H1 (cell line): ENCODE measurements around the gene SON. TPM values are rescaled to one million over a fixed set of nuclear protein-coding genes. Genes with fewer than 3 reads are reported as not detected.

Experiments used
- CTCF ChIA-PET: fragments of 300-600 bp; sonication (Branson Sonifier 250); formaldehyde crosslinking; loops from one replicate; lab custom pipeline; 2021; ENCODE audit not compliant: partially characterized antibody; lab: Charles Lee
- POLR2A ChIA-PET: fragments of 300-600 bp; sonication (Branson Sonifier 250); formaldehyde crosslinking; loops from one replicate; lab custom pipeline; 2021; ENCODE audit warnings: inconsistent platforms; ENCODE audit not compliant: partially characterized antibody; lab: Charles Lee
- DNase-seq, 2 experiments: peaks; one replicate each; pipeline versions ENCODE4 v3.0.0 to v3.0.0-alpha.2; 2010 to 2022; ENCODE audit warnings: low spot score in 2 of 2, low read depth in 1 of 2, mixed read lengths in 1 of 2
- FAIRE-seq: peaks from 2 replicates; lab custom pipeline; 2011; peaks lifted over from hg19 to GRCh38; lab: Jason Lieb, UNC
- H2AFZ ChIP-seq: 2 replicates; pipeline ENCODE4 v1.8.1; 2012; ENCODE audit warnings: low read length, inconsistent platforms
- H2AK5ac ChIP-seq: 2 replicates; pipeline ENCODE4 v1.6.1; 2013; ENCODE audit warnings: low read depth, low read length
- H2BK120ac ChIP-seq: replicated peaks from 2 replicates; pipeline ENCODE3; 2013; ENCODE audit warnings: low read depth, low read length, inconsistent platforms
- H2BK12ac ChIP-seq: 2 replicates; pipeline ENCODE4 v1.6.1; 2013; ENCODE audit warnings: low read depth, low read length
- H2BK15ac ChIP-seq: 2 replicates; pipeline ENCODE4 v1.6.1; 2013; ENCODE audit warnings: low read length
- H2BK20ac ChIP-seq: 2 replicates; pipeline ENCODE4 v1.6.1; 2013; ENCODE audit warnings: low read length
- H2BK5ac ChIP-seq: 2 replicates; pipeline ENCODE4 v1.6.1; 2013; ENCODE audit warnings: low read depth, low read length
- H3K14ac ChIP-seq: 2 replicates; pipeline ENCODE4 v1.6.1; 2013; ENCODE audit warnings: inconsistent platforms; ENCODE audit not compliant: insufficient read length
- H3K18ac ChIP-seq: 2 replicates; pipeline ENCODE4 v1.6.1; 2013; ENCODE audit warnings: low read length; ENCODE audit errors: extremely low read depth
- H3K23ac ChIP-seq: 2 replicates; pipeline ENCODE4 v1.6.1; 2013; ENCODE audit warnings: inconsistent platforms; ENCODE audit not compliant: insufficient read length
- H3K23me2 ChIP-seq: 2 replicates; pipeline ENCODE4 v1.6.1; 2013; ENCODE audit warnings: low read depth, low read length
- H3K27ac ChIP-seq: 2 replicates; pipeline ENCODE4 v1.6.1; 2011; ENCODE audit warnings: low read depth, low read length, inconsistent platforms
- H3K27me3 ChIP-seq, 4 experiments: replicated peaks in 1 of 4; 1 replicate in 1 of 4; 2 replicates in 3 of 4; pipeline versions ENCODE4 v1.6.1 to v1.8.1; 2011 to 2013; ENCODE audit warnings: low read length in 3 of 4, mild to moderate bottlenecking in 3 of 4, inconsistent platforms in 2 of 4, mixed read lengths in 2 of 4, moderate library complexity in 1 of 4; ENCODE audit not compliant: control insufficient read depth in 3 of 4, insufficient read depth in 3 of 4; ENCODE audit errors: extremely low read depth in 1 of 4
- H3K36me3 ChIP-seq, 4 experiments: 2 replicates each; pipeline versions ENCODE4 v1.6.1 to v1.8.1; 2011 to 2013; ENCODE audit warnings: mild to moderate bottlenecking in 4 of 4, low read length in 3 of 4, moderate library complexity in 2 of 4, control low read depth in 1 of 4, inconsistent platforms in 1 of 4; ENCODE audit not compliant: insufficient read depth in 4 of 4, control insufficient read depth in 2 of 4
- H3K4ac ChIP-seq: replicated peaks from 2 replicates; pipeline ENCODE3; 2013; ENCODE audit warnings: low read length, low read depth, mixed read lengths, inconsistent platforms; ENCODE audit not compliant: insufficient read length
- H3K4me1 ChIP-seq, 4 experiments: replicated peaks in 1 of 4; 1 replicate in 1 of 4; 2 replicates in 3 of 4; pipeline versions ENCODE4 v1.6.1 to v1.8.1; 2011 to 2013; ENCODE audit warnings: low read length in 3 of 4, inconsistent platforms in 2 of 4, mixed read lengths in 1 of 4; ENCODE audit not compliant: insufficient read depth in 4 of 4, control insufficient read depth in 3 of 4
- H3K4me2 ChIP-seq, 2 experiments: 2 replicates each; pipeline versions ENCODE4 v1.6.1 to v1.8.1; 2011 to 2013; ENCODE audit warnings: low read depth in 2 of 2, low read length in 2 of 2, control low read depth in 1 of 2, inconsistent platforms in 1 of 2, mild to moderate bottlenecking in 1 of 2; ENCODE audit not compliant: insufficient read depth in 1 of 2
- H3K4me3 ChIP-seq, 4 experiments: fragments of 200-600, 300-600 bp in 1 of 4; sonication (generic), shearing (Covaris generic), sonication (Bioruptor Twin) in 1 of 4; 2 replicates each; pipeline versions ENCODE4 v1.5.1 to v1.8.1; 2011 to 2016; ENCODE audit warnings: low read length in 4 of 4, low read depth in 3 of 4, control low read depth in 2 of 4, inconsistent platforms in 2 of 4, mild to moderate bottlenecking in 2 of 4, mixed read lengths in 1 of 4, moderate library complexity in 1 of 4; ENCODE audit not compliant: insufficient read depth in 2 of 4; ENCODE audit errors: extremely low read depth in 1 of 4
- H3K56ac ChIP-seq: replicated peaks from 2 replicates; pipeline ENCODE3; 2013; ENCODE audit warnings: low read depth, mild to moderate bottlenecking, mixed read lengths, low read length, inconsistent platforms; ENCODE audit not compliant: insufficient read length
- H3K79me1 ChIP-seq: 2 replicates; pipeline ENCODE4 v1.6.1; 2013; ENCODE audit warnings: low read depth, low read length, control low read depth
- H3K79me2 ChIP-seq, 2 experiments: 2 replicates each; pipeline versions ENCODE4 v1.6.1 to v1.8.1; 2012 to 2013; ENCODE audit warnings: low read length in 2 of 2, mild to moderate bottlenecking in 2 of 2, inconsistent platforms in 1 of 2; ENCODE audit not compliant: insufficient read depth in 2 of 2, control insufficient read depth in 1 of 2
- H3K9ac ChIP-seq, 4 experiments: replicated peaks in 1 of 4; 1 replicate in 1 of 4; 2 replicates in 3 of 4; pipeline versions ENCODE4 v1.6.1 to v1.8.1; 2011 to 2013; ENCODE audit warnings: low read depth in 3 of 4, low read length in 3 of 4, control low read depth in 2 of 4, mild to moderate bottlenecking in 2 of 4, moderate library complexity in 2 of 4, inconsistent platforms in 1 of 4; ENCODE audit errors: extremely low read depth in 1 of 4
- H3K9me3 ChIP-seq, 2 experiments: 2 replicates each; pipeline versions ENCODE4 v1.6.1 to v1.8.1; 2012 to 2013; ENCODE audit warnings: mild to moderate bottlenecking in 2 of 2, moderate library complexity in 2 of 2, control low read depth in 1 of 2, inconsistent platforms in 1 of 2, low read depth in 1 of 2, low read length in 1 of 2, mixed read lengths in 1 of 2; ENCODE audit not compliant: insufficient read depth in 2 of 2
- H4K20me1 ChIP-seq, 2 experiments: replicated peaks in 1 of 2; 2 replicates each; pipeline versions ENCODE3 to v1.8.1; 2011 to 2013; ENCODE audit warnings: inconsistent platforms in 2 of 2, low read length in 2 of 2, mild to moderate bottlenecking in 1 of 2; ENCODE audit not compliant: insufficient read depth in 2 of 2, control insufficient read depth in 1 of 2
- H4K5ac ChIP-seq: 2 replicates; pipeline ENCODE4 v1.6.1; 2013; ENCODE audit warnings: low read length, low read depth, mixed read lengths, inconsistent platforms; ENCODE audit not compliant: insufficient read length
- H4K8ac ChIP-seq: 2 replicates; pipeline ENCODE4 v1.8.0; 2013; ENCODE audit warnings: mild to moderate bottlenecking, moderate library complexity, low read length, inconsistent platforms; ENCODE audit not compliant: insufficient read depth; ENCODE audit errors: extremely low read depth
- H4K91ac ChIP-seq: replicated peaks from 2 replicates; pipeline ENCODE3; 2013; ENCODE audit warnings: low read length, mixed read lengths, inconsistent platforms; ENCODE audit not compliant: insufficient read length
- BACH1 ChIP-seq: IDR thresholded peaks from 2 replicates; pipeline ENCODE4 v1.6.1; 2012; ENCODE audit warnings: low read length, improper control_type of control experiment
- POLR2A ChIP-seq, 2 experiments: IDR thresholded peaks; 1 replicate in 1 of 2; 2 replicates in 1 of 2; pipeline ENCODE4 v1.6.1; 2011; ENCODE audit warnings: low read depth in 2 of 2, low read length in 2 of 2, mild to moderate bottlenecking in 2 of 2; ENCODE audit errors: control extremely low read depth in 1 of 2
- WGBS, 2 experiments: shearing (Covaris generic) in 1 of 2; methylation state at CpG; one replicate each; pipeline versions ENCODE4 v1.1.6 to v1.1.7; 2013 to 2015; ENCODE audit warnings: low lambda C conversion rate in 2 of 2, mixed read lengths in 2 of 2, inconsistent platforms in 1 of 2, low coverage in 1 of 2, missing lambda C conversion rate in 1 of 2; ENCODE audit not compliant: insufficient replicate concordance in 2 of 2, insufficient coverage in 1 of 2, insufficient read length in 1 of 2; ENCODE audit errors: extremely low coverage in 1 of 2, missing lambda C conversion rate in 1 of 2; 5-methylcytosine and 5-hydroxymethylcytosine counted together
- polyA plus RNA-seq, 7 experiments: library from polyadenylated mRNA; depleted of rRNA in 3 of 7; stranded (reverse) in 5 of 7; unstranded in 2 of 7; fragments of >200 nt in 5 of 7; fragments of 200-250 nt in 2 of 7; gene quantifications; 1 replicate in 5 of 7; 2 replicates in 1 of 7; 4 replicates in 1 of 7; pipeline versions ENCODE4 v1.2.1 to v1.2.3, GENCODE V29; 2011 to 2013; ENCODE audit warnings: missing spikeins in 2 of 7, mixed read lengths in 2 of 7
- total RNA-seq: library from RNA; stranded (reverse); fragmentation: NEBNext Ultra II Directional; extraction: Animal tissue kit (Norgen Biotek cat#: 25700); gene quantifications from 2 replicates; pipeline ENCODE4 v1.2.1, GENCODE V29; 2021

Gene SON
- total and polyA plus RNA-seq, 2 of the 8 experiments (the other 6 are each of a cell fraction or from before 2014, with no cell fraction given) = 122 to 274 TPM

GRCh38 chr21:33551664-33552063 lies 8.8 kb downstream of the SON start:
- Histone ChIP-seq H2AFZ (no peak overlapping the region), H3K27ac (no peak overlapping the region), H3K36me3 (peaks cover 51 to 96% (median 73%) of the 10 kb centered on the region in 4 experiments), H3K4me3 (no peak overlapping the region), H4K8ac (no peak overlapping the region), H3K9me3 (no peaks in the 10 kb centered on the region), H3K56ac (no peak overlapping the region), H3K23ac (no peak overlapping the region), H2BK120ac (no peak overlapping the region), H3K79me1 (peaks cover 16% of the 10 kb centered on the region), H4K5ac (no peak overlapping the region), H3K4me1 (no peaks in the 10 kb centered on the region), H4K91ac (no peak overlapping the region), H3K23me2 (no peaks in the 10 kb centered on the region), H3K9ac (no peak overlapping the region), H2BK12ac (no peak overlapping the region), H3K4me2 (no peak overlapping the region), H3K27me3 (no peaks in the 10 kb centered on the region), H3K79me2 (peaks cover 54 to 96% of the 10 kb centered on the region in 2 experiments), H2BK15ac (no peak overlapping the region), H3K14ac (no peak overlapping the region), H2BK5ac (no peak overlapping the region), H2AK5ac (no peak overlapping the region), H4K20me1 (peaks cover 32 to 44% of the 10 kb centered on the region in 2 experiments), H2BK20ac (no peak overlapping the region), H3K18ac (no peak overlapping the region), H3K4ac (no peak overlapping the region)
- FAIRE-seq = no peak
- CTCF ChIA-PET = interaction anchor here (1.6 kb wide), 1 partner anchor 9 kb away, joined by 3 read pairs; the partner anchor contains the start of gene SON
- DNase-seq = no peak
- POLR2A ChIA-PET = interaction anchor here (0.6 to 3.0 kb wide), 16 partner anchors 9 to 55 kb away, joined by 3 to 25 read pairs (median 3); partner anchors contain the start of genes DONSON, GART and SON
- TF ChIP-seq POLR2A (IDR thresholded peaks at IDR 0.05; ENCODE audit: control extremely low read depth in 1 of 2, low read depth in 2 of 2, low read length in 2 of 2) = peak; percentile 4 to 28; a peak in 1 of 3 replicates
- TF ChIP-seq BACH1 = no peak
- WGBS, 2 experiments = 94% methylated on average over 2 of the region's 2 CpGs; no CpG with 5 or more reads in 1 of the 2 experiments
